ENCODE results near the gene DNAJA3.
A peak's percentile ranks its signal among the peaks of the same experiment; 100 is the strongest.

Gene DNAJA3

DNA sequence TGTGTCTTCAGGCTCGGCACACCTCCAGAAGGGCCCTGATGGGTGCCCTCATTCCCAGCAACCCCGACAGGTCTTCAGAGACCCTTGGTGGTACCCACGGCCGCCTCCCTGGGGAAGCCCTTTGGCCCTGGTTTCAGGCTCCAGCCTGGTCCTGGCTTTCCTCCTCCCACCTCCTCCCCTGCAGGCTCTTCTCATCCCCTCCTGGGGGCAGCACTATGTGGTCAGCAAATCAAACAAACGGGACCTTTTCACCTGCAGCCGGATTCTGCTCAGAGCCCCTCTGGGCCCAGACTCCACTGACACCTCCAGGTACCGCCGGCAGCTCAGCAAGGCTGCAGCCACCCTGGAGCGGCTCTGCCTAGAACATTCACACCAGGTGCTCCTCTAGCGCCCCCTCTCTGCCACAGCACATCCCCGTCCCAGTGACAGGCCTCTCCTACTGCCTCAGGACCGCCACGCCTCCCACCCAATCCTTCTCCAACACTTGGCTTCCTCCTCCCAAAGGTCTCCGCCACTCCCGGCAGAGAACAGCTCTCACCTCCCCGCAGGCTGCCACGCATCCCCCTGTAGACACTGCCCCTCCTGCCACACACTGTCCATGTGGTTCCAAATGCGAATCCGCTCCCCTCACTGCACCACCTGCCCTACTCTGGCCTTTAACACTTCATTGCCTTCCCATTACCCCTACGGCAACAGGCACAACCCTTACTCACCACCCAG, 21.3 kb upstream of the DNAJA3 start:
- TF ChIP-seq, protein P1, sequence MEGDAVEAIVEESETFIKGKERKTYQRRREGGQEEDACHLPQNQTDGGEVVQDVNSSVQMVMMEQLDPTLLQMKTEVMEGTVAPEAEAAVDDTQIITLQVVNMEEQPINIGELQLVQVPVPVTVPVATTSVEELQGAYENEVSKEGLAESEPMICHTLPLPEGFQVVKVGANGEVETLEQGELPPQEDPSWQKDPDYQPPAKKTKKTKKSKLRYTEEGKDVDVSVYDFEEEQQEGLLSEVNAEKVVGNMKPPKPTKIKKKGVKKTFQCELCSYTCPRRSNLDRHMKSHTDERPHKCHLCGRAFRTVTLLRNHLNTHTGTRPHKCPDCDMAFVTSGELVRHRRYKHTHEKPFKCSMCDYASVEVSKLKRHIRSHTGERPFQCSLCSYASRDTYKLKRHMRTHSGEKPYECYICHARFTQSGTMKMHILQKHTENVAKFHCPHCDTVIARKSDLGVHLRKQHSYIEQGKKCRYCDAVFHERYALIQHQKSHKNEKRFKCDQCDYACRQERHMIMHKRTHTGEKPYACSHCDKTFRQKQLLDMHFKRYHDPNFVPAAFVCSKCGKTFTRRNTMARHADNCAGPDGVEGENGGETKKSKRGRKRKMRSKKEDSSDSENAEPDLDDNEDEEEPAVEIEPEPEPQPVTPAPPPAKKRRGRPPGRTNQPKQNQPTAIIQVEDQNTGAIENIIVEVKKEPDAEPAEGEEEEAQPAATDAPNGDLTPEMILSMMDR (conservative IDR thresholded peaks at IDR 0.05) = peak; percentile 51
- H3K27ac ChIP-seq = no peak overlapping the region

DNA sequence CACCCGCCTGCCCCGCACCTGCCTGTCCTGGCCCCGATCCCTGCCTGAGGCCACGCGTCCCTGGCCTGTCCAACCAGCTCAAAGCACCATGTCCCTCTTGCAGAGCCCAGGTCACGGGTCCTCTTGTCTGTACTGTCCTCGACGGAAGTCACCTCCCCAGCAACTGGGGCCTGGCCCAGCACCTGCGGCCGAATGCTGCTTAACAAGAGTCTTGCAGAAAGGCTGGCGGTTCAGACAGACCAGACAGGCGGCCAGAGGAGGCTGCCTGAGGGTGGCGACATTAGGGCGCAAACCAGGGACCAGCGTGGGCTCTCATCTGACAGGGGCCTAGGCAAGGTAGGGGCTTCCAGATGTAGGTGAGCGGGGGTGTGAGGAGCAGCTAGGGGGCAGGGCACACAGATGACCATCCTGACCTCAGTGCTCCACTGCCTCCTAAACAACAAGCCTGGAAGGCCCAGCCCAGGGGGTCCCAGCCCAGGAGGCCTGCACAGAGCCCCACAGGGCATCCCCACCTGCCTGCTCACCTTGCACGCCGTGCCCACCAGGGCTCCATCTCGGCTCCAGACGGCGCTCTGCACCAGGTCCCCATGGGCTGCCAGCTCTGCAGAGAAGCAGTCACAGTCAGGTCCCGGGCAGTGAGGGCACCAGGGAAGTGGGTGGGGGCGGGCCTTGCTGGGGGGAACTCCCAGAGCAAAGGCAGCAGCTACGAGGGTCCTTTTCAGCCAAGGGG, 20.5 kb upstream of the DNAJA3 start:
- no peak overlapping the region for H3K27ac ChIP-seq

DNA sequence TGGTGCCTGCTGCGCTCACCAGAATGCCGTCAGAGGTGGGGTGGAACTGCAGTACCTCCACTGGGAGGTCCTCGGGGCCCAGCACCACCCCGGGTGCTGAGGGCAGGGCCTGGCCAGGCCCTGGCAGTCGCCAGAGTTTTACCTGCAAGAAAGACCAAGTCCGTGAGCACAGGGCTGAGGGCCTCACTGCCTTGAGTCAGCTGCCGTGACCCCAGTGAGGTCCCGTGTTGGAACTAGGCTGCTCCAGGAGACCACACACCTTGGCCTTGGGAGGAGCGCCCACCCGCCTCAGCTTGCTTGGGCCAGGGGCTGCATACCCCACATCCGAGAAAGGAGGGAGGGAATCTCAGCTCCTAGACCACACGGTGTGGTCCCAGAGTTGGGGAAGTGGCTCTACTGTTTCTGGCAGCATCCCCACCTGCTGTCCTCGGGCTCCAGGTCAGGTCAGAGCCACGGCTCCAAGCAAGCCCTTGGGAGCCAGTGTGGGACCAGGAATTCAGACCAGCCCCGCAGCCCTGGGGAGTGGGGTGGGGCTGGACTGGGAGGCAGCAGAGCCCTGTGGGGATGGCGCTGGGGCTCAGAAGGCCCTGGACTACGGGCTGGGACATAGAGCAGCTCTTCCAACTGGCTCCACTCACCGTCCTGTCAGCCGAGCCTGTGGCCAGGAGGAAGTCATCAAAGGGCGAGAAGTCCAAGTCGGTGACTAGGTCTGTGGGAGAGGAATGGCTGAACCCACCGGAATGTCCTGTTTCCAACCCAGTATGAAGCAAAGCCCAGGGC, 17.9 kb upstream of the DNAJA3 start:
- H3K27ac ChIP-seq = no peak overlapping the region
- TF ChIP-seq, protein P1 (conservative IDR thresholded peaks at IDR 0.05) = no peak

More for the DNA sequence above, 20.5 kb upstream of the DNAJA3 start:
- TF ChIP-seq, protein P1 (conservative IDR thresholded peaks at IDR 0.05) = no peak

DNA sequence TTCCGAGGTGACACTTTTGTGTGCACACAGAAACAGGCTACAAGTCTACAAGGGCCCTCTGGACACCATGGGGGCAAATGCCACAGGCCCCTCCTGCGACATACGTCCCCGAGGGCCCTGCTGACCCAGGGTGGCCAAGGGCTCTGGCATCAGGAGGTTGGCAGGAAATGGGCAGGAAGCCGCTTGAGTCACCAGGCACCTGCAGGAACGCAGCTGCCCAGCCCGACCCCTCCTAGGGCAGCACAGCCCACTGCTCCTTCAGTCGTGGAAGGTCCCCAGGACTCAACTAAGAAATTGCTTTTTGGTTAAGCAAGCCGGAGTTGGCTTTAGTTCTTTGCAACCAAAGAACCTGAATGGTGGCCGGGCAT, 17.4 kb upstream of the DNAJA3 start:
- TF ChIP-seq, protein P1 (conservative IDR thresholded peaks at IDR 0.05) = no peak
- no peak overlapping the region for H3K27ac ChIP-seq

DNA sequence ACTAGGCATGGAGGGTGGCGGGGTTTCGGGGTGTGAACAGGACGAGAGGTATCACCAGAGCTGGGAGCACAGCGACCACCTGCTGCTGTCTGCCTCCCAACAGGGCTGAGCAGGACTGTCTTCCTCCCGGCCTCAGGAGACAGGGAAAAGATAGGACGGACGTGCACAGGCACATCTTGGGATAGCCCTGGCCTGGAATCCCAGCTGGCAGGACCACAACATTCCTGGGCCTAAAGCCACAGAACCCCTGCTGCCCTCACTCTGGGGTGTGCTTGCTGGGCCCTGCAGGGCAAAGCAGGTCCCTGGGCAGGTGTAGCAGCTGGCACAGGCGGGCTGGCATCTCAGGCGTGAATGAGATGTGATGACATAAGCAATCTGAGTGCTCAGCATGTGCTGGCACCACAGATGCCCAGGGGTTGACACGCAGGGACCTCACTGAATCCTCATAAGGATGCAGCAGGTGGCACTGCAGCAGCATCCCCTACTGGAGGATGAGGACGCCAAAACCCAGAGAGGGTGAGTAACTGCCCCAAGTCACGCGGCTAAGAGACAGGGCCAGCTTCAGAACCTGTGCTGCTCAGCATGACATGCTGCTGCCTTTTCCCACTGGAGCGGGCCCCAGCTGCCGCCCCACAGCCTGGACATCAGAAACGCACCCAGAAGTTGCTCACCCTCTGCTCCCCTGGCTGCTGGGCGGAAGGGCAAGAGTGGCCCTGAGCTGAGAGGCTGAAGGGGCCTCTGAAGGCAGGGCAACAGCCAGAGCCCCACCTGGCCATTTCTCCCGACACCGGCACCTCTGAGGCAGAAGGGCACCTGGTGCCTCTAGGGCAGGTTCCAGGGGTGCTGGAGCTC, 16.4 kb upstream of the DNAJA3 start:
- TF ChIP-seq, protein P1 (conservative IDR thresholded peaks at IDR 0.05) = no peak
- no peak overlapping the region for H3K27ac ChIP-seq

DNA sequence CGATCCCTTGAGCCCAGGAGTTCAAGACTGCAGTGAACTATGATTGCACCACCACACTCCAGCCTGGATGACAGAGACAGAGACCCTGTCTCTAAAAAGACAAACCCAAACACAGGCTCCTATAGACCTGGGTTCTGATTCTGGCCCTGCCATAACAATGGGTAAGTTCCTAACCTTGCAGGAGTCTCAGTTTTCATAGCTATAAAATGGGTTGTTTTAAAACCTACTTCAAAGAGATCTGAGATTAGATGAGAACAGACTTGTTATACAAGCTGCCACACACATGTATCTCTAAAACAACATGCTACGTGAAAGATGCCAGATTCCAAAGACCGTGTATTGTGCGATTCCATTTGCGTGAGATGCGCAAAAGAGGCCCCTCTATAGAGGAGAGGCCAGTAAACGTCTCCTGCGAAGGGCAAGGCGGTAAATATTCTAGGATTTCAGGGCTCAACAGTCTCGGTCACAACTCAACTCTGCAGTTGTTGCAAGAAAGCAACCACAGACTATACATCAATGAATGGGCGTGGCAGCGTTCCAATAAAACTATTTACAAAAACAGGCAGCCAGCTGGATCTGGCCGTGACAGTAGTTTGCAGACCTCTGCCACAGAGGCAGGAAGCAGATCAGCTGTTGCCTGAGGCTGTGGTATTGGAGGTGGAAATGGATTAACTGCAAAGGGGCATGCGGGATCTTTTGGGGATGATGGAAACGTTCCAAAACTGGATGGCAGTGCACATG, 15.2 kb upstream of the DNAJA3 start:
- H3K27ac ChIP-seq = no peak overlapping the region
- TF ChIP-seq, protein P1 (conservative IDR thresholded peaks at IDR 0.05) = no peak

All from VCaP (cell line).